PC-3 (cell line): ENCODE results near the gene EDNRB.

Source experiments
- EZH2 ChIP-seq: fragments of 300-600 bp; sonication (generic); IDR thresholded peaks from one replicate; pipeline ENCODE4 v1.6.1; 2017; ENCODE audit warnings: antibody characterized with exemption, mild to moderate bottlenecking, low read length; ENCODE audit not compliant: unreplicated experiment
- EZH2phosphoT487 ChIP-seq: fragments of 300-600 bp; sonication (generic); IDR thresholded peaks from 2 replicates; pipeline ENCODE4 v1.6.1; 2018; ENCODE audit warnings: mild to moderate bottlenecking, antibody characterized with exemption, low read length, borderline replicate concordance
- TF ChIP-seq, protein P1 (sequence below): fragments of 300-600 bp; sonication (generic); conservative IDR thresholded peaks from 2 replicates; pipeline ENCODE4 v1.5.1; 2017; ENCODE audit warnings: antibody characterized with exemption, low read depth, mild to moderate bottlenecking, low read length

DNA sequence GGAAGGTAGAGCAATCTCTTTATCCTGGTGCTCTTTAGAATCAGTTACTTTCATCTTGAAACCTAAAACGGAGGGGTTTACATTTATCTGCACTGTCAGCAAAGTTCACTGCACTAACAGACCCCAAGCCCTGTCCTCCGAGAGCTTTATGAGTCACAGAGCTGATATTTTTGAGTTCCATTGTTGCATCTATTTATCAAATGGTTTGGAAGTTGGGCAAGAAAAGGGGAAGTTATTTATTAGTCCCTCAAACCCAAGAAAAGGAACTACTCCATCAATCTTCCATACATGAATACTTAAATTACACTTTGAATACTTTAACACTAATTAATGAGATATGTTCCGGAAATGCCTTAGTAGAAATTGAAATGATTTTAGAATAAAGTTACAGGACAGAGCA, 55.5 kb downstream of the EDNRB start:
- TF ChIP-seq, protein P1, sequence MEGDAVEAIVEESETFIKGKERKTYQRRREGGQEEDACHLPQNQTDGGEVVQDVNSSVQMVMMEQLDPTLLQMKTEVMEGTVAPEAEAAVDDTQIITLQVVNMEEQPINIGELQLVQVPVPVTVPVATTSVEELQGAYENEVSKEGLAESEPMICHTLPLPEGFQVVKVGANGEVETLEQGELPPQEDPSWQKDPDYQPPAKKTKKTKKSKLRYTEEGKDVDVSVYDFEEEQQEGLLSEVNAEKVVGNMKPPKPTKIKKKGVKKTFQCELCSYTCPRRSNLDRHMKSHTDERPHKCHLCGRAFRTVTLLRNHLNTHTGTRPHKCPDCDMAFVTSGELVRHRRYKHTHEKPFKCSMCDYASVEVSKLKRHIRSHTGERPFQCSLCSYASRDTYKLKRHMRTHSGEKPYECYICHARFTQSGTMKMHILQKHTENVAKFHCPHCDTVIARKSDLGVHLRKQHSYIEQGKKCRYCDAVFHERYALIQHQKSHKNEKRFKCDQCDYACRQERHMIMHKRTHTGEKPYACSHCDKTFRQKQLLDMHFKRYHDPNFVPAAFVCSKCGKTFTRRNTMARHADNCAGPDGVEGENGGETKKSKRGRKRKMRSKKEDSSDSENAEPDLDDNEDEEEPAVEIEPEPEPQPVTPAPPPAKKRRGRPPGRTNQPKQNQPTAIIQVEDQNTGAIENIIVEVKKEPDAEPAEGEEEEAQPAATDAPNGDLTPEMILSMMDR, result no peak
- TF ChIP-seq EZH2phosphoT487 (no peak), EZH2 (no peak)
